Peyer's patch (tissue), 4 donors: ENCODE data around the gene TOPAZ1.

ENCODE experiments used
- POLR2A ChIP-seq, 2 donors: fragments of 450-650 bp; IDR thresholded peaks; one replicate each; pipeline ENCODE4 v1.5.1; 2017; ENCODE audit warnings: antibody characterized with exemption in 2 of 2, mild to moderate bottlenecking in 2 of 2, moderate library complexity in 2 of 2
- TF ChIP-seq, protein P1 (sequence below), 6 experiments: fragments of 450-650 bp in 4 of 6; fragments of 200-600 bp in 2 of 6; sonication (generic) in 1 of 6; IDR thresholded peaks; one replicate each; pipeline ENCODE4 v1.5.1; 2017 to 2019; ENCODE audit warnings: antibody characterized with exemption in 6 of 6, mild to moderate bottlenecking in 3 of 6, moderate library complexity in 1 of 6

DNA sequence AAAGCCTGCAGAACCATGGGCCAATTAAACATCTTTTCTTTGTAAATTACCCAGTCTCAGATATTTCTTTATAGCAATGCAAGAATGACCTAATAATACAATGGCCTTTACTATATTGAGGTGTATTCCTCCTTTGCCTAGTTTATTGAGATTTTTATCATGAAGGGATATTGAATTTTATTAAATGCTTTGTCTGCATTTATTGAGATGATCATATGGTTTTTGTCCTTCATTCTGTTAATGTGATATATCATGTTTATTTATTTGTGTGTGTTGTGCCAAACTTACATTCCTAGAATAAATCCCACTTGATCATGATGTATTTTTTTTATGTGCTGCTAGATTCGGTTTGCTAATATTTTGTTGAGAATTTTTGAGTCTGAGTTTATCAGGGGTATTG is 36.2 kb downstream of the TOPAZ1 start:
- TF ChIP-seq, protein P1, sequence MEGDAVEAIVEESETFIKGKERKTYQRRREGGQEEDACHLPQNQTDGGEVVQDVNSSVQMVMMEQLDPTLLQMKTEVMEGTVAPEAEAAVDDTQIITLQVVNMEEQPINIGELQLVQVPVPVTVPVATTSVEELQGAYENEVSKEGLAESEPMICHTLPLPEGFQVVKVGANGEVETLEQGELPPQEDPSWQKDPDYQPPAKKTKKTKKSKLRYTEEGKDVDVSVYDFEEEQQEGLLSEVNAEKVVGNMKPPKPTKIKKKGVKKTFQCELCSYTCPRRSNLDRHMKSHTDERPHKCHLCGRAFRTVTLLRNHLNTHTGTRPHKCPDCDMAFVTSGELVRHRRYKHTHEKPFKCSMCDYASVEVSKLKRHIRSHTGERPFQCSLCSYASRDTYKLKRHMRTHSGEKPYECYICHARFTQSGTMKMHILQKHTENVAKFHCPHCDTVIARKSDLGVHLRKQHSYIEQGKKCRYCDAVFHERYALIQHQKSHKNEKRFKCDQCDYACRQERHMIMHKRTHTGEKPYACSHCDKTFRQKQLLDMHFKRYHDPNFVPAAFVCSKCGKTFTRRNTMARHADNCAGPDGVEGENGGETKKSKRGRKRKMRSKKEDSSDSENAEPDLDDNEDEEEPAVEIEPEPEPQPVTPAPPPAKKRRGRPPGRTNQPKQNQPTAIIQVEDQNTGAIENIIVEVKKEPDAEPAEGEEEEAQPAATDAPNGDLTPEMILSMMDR (IDR thresholded peaks at IDR 0.05): no peak
- TF ChIP-seq POLR2A (IDR thresholded peaks at IDR 0.05): no peak
